ENCODE data around the gene ATP6AP2. TPM values are rescaled to one million over a fixed set of nuclear protein-coding genes. Genes with fewer than 3 reads are reported as not detected.
A peak's percentile ranks its signal among the peaks of the same experiment; 100 is the strongest.

The ATP6AP2 gene
- total and polyA plus RNA-seq, 2 of the 4 experiments (the other 2 are of a cell fraction) = 76.2 to 175 TPM

DNA sequence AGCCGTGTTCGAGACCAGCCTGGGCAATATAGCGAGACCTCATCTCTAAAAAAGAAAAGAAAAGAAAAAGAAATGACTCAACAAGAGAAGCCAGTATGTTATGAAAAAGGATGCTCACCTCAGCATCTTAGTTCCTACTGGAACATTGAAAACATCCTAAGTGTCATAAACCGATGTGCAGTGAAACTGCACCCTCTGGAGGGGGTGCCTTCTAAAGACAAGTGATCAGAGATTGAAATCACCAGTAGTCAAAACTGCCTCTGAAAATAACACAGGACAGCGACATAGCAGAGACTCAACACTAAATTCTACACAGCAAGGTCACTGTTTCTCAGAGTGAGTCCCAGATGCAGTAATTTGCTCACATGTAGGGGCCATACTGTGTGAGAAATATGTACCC, 28.0 kb upstream of the ATP6AP2 start:
- Histone ChIP-seq H2BK120ac (ENCODE audit: low read depth, low read length) (no peak overlapping the region), H3K14ac (replicated peaks; ENCODE audit: low read depth, low read length) (no peak overlapping the region)
- BruUV-seq (replicated peaks) = no TSS peak

More for the DNA sequence above, 28.0 kb upstream of the ATP6AP2 start:
- H2AK5ac ChIP-seq (ENCODE audit: low read depth, low read length) = no peak overlapping the region
- no peaks in the 10 kb centered on the region for H3K79me1 ChIP-seq (ENCODE audit: low read depth in 1 of 2, low read length in 2 of 2)
- no peak overlapping the region for H3K56ac ChIP-seq (ENCODE audit: extremely low read depth, insufficient read depth, low read length)
- H3K9ac ChIP-seq (ENCODE audit: low read depth, low read length) = no peak overlapping the region
- H4K8ac ChIP-seq (ENCODE audit: low read depth in 2 of 2, low read length in 2 of 2) = no peak overlapping the region
- in situ Hi-C loops (cut with MboI; ENCODE audit: low sequenced_read_pairs) (no loop called here), intact Hi-C loops (cut with micrococcal nuclease) (no loop called here), dilution Hi-C loops (cut with HindIII; ENCODE audit: low sequenced_read_pairs, unreplicated experiment) (no loop called here)
- WGBS, 2 experiments (ENCODE audit: extremely low coverage in 2 of 2, insufficient read length in 1 of 2) = no CpG with 5 or more reads among the region's 5 CpGs
- no peaks in the 10 kb centered on the region for H3K4me1 ChIP-seq (ENCODE audit: control insufficient read depth, insufficient read depth, low read length)
- peak; percentile 40; the same call in 1 of the 2 replicates for ATAC-seq (ENCODE audit: low read depth)
- H3K4me2 ChIP-seq (ENCODE audit: low read depth, low read length) = no peak overlapping the region
- H3K18ac ChIP-seq (ENCODE audit: low read depth, low read length) = no peak overlapping the region
- no peak overlapping the region for H3K23ac ChIP-seq (ENCODE audit: low read depth, low read length)
- peak; percentile 9 for DNase-seq
- no peaks in the 10 kb centered on the region for H4K20me1 ChIP-seq (ENCODE audit: insufficient read depth, low read length)
- H2BK15ac ChIP-seq (ENCODE audit: low read depth, low read length) = no peak overlapping the region
- H4K5ac ChIP-seq (ENCODE audit: low read depth, low read length) = no peak overlapping the region
- peaks cover 23% of the 10 kb centered on the region for H3K27me3 ChIP-seq (ENCODE audit: control insufficient read depth, insufficient read depth, low read length)
- ChIA-PET CTCF (no interaction called here), POLR2A (ENCODE audit: unreplicated experiment) (no interaction called here)
- no peak overlapping the region for H2AFZ ChIP-seq (replicated peaks; ENCODE audit: low read length, poor library complexity)
- H2BK5ac ChIP-seq (ENCODE audit: low read depth, low read length, poor library complexity, severe bottlenecking) = no peak overlapping the region
- no peak overlapping the region for H3K4me3 ChIP-seq (ENCODE audit: insufficient read depth, low read depth, low read length)
- no peak overlapping the region for H3K27ac ChIP-seq (ENCODE audit: insufficient read depth, low read length)
- H4K91ac ChIP-seq (ENCODE audit: insufficient read depth, low read depth, low read length) = no peak overlapping the region
- H3K4ac ChIP-seq (ENCODE audit: low read depth, low read length) = no peak overlapping the region
- no peak overlapping the region for H2BK20ac ChIP-seq (ENCODE audit: low read depth, low read length)
- H3K9me1 ChIP-seq (ENCODE audit: insufficient read depth, low read length) = no peaks in the 10 kb centered on the region
- TF ChIP-seq POLR2A (IDR thresholded peaks at IDR 0.05; ENCODE audit: low read depth, low read length) (no peak), FOS (IDR thresholded peaks at IDR 0.05; ENCODE audit: low read depth, low read length) (no peak), BHLHE40 (IDR thresholded peaks at IDR 0.05; ENCODE audit: low read depth, low read length) (no peak), CEBPB (IDR thresholded peaks at IDR 0.05; ENCODE audit: low read depth, low read length) (no peak), RAD21 (IDR thresholded peaks at IDR 0.05; ENCODE audit: low read length) (peak; percentile 41), MAFK (IDR thresholded peaks at IDR 0.05; ENCODE audit: low read depth, low read length) (no peak), MAZ (IDR thresholded peaks at IDR 0.05; ENCODE audit: borderline replicate concordance, low read depth, low read length) (no peak), RFX5 (IDR thresholded peaks at IDR 0.05; ENCODE audit: low read depth, low read length) (no peak), MXI1 (IDR thresholded peaks at IDR 0.05; ENCODE audit: borderline replicate concordance, low read depth, low read length) (no peak), RCOR1 (IDR thresholded peaks at IDR 0.05; ENCODE audit: insufficient replicate concordance, low read length) (no peak), SMC3 (IDR thresholded peaks at IDR 0.05; ENCODE audit: low read depth, low read length) (0 out of 2 replicates have a peak, but pooled peaks have one; percentile 18)
- TF ChIP-seq, protein P1, sequence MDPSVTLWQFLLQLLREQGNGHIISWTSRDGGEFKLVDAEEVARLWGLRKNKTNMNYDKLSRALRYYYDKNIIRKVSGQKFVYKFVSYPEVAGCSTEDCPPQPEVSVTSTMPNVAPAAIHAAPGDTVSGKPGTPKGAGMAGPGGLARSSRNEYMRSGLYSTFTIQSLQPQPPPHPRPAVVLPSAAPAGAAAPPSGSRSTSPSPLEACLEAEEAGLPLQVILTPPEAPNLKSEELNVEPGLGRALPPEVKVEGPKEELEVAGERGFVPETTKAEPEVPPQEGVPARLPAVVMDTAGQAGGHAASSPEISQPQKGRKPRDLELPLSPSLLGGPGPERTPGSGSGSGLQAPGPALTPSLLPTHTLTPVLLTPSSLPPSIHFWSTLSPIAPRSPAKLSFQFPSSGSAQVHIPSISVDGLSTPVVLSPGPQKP (IDR thresholded peaks at IDR 0.05; ENCODE audit: borderline replicate concordance, low read depth, low read length) = no peak
- TF ChIP-seq, protein P2, sequence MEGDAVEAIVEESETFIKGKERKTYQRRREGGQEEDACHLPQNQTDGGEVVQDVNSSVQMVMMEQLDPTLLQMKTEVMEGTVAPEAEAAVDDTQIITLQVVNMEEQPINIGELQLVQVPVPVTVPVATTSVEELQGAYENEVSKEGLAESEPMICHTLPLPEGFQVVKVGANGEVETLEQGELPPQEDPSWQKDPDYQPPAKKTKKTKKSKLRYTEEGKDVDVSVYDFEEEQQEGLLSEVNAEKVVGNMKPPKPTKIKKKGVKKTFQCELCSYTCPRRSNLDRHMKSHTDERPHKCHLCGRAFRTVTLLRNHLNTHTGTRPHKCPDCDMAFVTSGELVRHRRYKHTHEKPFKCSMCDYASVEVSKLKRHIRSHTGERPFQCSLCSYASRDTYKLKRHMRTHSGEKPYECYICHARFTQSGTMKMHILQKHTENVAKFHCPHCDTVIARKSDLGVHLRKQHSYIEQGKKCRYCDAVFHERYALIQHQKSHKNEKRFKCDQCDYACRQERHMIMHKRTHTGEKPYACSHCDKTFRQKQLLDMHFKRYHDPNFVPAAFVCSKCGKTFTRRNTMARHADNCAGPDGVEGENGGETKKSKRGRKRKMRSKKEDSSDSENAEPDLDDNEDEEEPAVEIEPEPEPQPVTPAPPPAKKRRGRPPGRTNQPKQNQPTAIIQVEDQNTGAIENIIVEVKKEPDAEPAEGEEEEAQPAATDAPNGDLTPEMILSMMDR (conservative IDR thresholded peaks at IDR 0.05; ENCODE audit: low read depth, low read length) = peak; percentile 28; the same call in 1 of the 2 replicates
- TF ChIP-seq, protein P3, sequence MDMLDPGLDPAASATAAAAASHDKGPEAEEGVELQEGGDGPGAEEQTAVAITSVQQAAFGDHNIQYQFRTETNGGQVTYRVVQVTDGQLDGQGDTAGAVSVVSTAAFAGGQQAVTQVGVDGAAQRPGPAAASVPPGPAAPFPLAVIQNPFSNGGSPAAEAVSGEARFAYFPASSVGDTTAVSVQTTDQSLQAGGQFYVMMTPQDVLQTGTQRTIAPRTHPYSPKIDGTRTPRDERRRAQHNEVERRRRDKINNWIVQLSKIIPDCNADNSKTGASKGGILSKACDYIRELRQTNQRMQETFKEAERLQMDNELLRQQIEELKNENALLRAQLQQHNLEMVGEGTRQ (IDR thresholded peaks at IDR 0.05; ENCODE audit: low read depth, low read length) = no peak
- no peaks in the 10 kb centered on the region for H3K36me3 ChIP-seq (ENCODE audit: control insufficient read depth, insufficient read depth, low read length)
- H2AK9ac ChIP-seq (replicated peaks; ENCODE audit: low read depth, low read length, poor library complexity) = no peak overlapping the region
- no peaks in the 10 kb centered on the region for H3K9me3 ChIP-seq (ENCODE audit: control insufficient read depth, insufficient read depth, low read length)

Measured in IMR-90 (cell line).